ENCODE results near the gene SLC39A6.

- TF ChIP-seq CTCF (IDR thresholded peaks at IDR 0.05) (no peak), REST (IDR thresholded peaks at IDR 0.05; ENCODE audit: insufficient read depth in 1 of 2, low read depth in 2 of 2, low read length in 1 of 2) (no peak), SIN3A (IDR thresholded peaks at IDR 0.05; ENCODE audit: borderline replicate concordance, insufficient read depth, low read depth, low read length) (no peak)
These were observed 48.8 kb upstream of the SLC39A6 start for GRCh38 chr18:36177913-36178312.

All from Panc1 (cell line).